ENCODE data around the gene TMEM62.

The TMEM62 gene

DNA sequence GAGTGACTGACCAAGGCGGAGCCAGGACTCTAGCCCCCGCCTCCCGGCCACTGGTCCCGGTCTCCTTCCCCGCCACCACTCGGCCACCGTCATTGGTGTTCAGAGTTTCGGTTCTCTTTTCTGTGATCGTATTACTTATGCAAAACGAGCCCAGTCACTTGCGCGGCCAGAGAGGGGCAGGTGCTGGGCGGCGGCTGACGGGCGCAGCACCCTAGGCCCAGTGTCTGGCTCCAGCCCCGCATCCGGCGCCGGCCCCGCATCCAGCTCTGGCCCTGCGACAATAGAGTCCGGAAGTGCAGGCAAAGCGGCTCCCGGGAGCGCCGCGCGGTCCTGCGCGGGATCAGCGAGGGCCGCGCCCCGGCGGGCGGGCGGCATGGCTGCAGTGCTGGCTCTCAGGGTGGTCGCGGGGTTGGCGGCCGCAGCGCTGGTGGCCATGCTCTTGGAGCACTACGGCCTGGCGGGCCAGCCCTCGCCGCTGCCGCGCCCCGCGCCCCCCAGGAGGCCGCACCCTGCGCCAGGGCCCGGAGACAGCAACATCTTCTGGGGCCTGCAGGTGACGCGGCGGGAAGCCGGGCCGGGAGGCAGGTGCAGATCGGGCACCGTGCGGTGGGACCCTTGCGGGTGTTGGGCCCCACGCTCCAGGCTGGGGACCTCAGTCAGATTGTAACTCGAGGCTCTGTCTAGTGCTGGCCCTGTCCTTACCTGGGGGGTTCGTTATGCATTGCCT, at the start of gene TMEM62:
Gene TMEM62, plus strand, starts transcription at position 157 of the 727 bp plus-strand sequence. Its CDS starts 217 bp downstream, at position 374.
- DNase-seq, result peak; percentile 19

DNA sequence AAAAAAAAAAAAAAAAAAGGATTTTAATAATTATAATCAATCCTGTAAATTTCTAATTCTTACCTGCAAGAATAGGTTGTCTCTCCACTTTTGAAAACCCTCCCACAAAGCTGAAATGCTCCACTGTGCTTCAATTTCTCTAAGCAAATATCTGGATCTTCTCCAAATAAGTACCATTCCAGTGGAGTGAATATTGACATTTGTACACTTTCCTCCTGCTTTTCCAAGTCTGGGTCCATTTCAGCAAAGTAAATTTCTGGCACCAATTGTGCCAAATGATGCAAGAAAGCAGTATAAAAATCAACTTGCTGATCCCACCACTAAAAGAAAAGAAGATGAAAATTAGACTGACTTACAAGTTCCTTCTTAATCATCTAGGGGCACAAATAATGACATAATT, 47.5 kb upstream of the TMEM62 start:
- DNase-seq, result no peak

DNA sequence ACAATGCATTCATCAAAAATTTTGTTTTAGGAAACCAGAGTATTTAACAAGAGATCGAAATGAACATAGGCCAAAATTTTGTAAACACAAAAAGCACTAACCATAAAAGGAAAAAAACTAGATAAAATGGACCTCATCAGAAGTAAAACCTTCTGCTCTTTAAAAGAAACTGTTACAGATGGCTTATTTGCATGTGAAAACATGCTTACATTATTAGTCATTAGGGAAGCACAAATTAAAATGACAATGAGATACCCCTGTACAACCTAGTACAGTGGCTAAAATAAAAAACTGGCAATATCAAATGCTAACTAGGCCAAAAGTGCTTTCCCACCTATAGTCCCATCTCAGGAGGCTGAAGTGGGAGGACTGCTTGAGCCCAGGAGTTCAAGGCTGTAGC, 46.8 kb upstream of the TMEM62 start:
- DNase-seq, result no peak

DNA sequence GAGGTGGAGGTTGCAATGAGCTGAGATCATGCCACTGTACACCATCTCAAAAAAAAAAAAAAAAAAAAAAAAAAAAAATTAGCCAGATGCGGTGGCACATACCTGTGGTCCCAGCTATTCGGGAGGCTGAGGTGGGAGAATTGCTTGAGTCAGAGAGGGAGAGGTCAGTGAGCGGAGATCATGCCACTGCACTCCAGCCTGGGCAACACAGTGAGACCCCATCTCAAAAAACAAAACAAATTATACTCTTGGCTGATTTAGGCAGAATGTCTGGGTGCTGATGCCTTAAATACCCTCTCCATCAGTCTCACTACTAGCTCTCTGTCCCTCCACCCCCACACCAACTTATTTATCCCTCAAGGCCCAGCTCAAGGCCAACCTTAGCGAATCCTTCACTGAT, 41.5 kb upstream of the TMEM62 start:
- no peak for DNase-seq

DNA sequence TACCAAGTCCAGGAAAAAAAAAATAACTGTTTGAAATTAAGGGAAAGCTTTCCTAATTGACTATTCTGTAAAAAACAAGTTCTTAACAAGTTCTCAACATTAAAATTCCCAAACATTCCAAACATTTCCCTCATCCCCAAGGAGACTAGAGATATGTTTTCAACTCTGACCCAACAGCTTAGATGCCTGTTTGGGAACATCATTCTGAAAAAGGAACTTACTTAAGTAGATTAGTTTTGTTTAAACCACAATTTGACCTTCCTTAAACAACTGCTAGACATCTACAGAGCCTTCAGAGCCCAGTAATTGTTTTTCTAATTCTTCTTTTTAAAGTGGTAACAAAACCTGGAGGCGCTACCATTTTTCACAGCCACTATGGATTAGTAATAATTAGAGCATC, 40.4 kb upstream of the TMEM62 start:
- no peak for DNase-seq

DNA sequence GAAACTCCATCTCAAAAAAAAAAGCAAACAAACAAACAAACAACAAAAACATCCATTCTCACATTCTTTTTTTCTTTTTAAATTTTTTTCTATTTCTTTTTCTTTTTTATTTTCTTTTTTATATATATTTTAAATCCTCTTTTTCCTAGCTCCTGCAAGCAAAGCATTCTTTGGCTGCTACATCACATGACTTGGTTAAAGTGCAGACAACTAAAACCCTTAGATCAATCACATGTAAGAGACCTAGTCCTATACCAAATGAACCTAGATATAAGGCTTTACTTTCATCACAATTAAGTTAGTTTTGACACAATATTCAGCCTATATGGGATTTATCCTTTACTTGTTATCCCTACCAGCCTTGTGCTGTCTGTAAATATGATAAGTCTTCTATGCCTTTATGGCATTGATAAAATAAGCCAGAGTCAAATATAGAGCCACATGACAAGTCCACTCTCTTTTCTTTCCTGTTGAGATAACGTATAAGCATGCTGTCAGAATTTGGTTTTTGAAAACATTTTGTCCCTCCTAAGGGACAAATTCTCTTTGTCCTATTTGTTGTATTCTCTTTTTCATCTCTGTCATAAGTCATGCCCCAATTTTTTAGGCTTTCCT, 38.9 kb upstream of the TMEM62 start:
- no peak for DNase-seq

DNA sequence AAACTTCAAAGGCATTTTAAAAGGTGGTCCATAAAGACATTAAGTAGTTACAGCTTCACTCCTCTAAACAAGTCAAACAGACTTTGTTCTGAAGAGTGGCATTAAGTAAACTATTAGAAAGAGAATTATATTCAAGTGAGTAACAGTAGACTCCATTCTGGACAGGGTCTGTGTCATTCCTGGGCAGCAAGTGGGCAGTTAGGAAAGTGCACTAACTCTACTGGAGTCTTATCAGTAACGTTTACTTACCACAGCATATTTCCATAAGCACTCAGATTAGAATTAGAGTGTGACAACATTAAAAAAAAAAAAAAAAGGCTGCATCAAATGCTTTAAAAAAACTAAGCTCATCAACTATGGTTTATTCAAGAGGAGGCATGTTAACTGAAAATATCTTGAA, 38.1 kb upstream of the TMEM62 start:
- DNase-seq, result no peak

DNA sequence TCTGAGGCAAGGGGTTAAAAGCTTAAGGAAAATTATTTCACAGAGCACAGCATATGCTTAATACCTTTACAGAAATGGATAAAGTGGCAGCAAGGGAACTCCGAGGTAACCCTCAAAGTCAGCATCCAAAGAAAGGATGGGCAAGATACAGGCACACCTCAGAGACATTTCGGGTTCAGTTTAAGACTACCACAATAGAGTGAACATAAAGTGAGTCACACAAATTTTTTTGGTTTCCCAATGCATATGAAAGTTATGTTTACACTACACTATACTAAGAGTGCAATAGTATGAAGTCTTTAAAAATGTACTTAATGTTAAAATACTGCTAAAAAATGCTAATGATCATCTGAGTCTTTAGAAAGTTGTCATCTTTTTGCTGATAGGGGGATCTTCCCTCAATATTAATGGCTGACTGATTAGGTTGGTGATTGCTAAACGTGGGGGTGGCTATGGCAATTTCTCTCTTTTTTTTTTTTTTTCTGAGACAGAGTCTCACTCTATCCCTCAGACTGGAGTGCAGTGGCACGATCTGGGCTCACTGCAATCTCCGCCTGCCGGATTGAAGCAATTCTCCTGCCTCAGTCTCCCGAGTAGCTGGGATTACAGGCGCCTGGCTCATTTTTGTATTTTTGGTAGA, 37.6 kb upstream of the TMEM62 start:
- DNase-seq, result no peak

DNA sequence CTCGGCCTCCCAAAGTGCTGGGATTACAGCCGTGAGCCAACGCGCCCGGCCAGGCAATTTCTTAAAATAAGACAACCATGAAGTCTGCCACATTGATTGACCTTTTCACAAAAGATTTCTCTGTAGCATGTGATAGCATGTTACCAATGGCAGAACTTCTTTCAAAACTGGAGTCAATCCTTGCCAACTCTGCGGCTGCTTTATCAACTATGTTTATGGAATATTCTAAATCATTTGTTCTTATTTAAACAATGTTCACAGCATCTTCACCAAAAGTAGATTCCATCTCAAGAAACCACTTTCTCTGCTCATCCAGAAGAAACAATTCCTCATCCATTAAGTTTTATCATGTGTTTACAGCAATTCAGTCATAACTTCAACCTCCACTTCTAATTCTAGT, 37.0 kb upstream of the TMEM62 start:
- no peak for DNase-seq

DNA sequence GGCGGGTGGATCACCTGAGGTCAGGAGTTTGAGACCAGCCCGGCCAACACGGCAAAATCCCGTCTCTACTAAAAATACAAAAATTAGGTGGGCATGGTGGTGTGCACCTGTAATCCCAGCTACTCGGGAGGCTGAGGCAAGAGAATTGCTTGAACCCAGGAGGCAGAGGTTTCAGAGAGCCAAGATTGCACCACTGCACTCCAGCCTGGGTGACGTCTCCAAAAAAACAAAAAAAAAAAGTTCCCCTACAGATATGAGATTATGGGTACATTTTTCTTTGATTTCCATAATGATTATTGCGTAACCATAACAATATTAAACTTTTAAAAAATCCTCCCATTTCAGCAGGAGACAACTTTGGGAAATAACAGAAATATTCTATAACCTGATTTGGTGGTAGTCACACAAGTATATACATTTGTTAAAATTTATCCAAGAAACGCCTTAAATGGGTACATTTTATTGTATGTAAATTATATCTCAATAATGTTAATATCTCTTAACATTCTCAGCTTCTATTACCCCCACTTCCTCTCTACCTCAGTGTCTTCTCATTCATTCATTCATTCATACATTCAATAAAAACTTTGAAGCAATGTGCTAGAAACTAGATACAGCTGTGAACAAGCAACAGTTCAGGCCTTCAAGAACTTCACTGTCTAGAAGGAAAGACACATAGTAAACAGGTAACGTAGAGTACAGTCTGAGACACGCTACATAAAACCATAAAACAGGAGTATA, 34.1 kb upstream of the TMEM62 start:
- DNase-seq, result no peak

DNA sequence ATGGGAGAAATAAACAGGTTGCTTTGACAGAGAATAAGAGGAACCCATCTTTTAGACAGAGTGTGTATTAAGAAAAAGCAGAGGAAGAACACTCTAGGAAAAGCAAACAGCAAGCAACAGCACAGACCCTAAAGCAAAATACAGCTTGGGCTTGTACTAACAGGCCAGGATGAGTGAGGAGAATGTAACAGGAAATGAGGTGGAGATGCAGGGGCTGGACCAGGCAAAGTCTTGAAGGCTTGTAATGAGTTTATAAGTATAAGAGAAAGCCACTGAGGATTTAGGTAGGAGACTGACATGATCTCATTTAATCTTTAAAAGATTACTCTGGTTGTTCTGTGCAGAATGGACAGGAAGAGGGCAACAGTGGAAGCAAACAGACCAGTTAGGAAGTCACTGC, 32.4 kb upstream of the TMEM62 start:
- no peak for DNase-seq

DNA sequence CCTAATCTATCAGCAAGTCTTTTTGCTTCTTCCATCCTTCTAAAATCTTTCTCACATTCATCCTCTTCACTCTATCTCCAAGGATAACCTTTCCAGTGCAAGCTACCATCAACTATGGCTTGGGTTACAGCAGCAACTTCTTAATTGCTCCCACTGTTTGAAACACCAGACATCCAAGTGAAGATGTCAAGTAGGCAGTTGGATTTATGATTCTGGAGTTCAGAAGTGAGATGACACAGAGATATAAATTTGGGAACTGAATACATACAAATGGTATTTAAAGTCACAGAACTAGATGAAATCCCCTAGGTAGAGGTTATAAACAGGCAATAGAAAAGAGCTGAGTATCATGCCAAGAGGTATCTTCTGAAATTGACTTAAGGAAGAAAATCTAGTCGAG, 31.2 kb upstream of the TMEM62 start:
- DNase-seq, result no peak

DNA sequence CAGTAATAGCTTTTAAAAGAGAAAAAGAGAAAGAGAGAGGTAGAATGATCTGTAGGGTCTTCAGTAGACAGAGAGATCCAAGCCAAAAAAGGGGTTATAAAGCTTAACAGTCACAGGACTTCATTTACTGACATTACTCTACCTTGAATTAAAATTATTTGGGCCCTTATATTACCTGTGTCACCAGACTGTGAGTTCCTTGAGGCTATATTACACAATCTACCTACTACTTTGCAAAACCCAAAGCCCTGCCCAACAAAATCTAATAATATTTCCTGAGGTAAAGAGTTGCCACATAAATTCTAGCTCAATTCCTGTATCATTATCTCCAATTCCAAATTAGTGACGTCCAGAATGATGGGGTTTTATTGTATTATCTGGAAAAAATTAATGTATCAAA, 29.5 kb upstream of the TMEM62 start:
- no peak for DNase-seq

DNA sequence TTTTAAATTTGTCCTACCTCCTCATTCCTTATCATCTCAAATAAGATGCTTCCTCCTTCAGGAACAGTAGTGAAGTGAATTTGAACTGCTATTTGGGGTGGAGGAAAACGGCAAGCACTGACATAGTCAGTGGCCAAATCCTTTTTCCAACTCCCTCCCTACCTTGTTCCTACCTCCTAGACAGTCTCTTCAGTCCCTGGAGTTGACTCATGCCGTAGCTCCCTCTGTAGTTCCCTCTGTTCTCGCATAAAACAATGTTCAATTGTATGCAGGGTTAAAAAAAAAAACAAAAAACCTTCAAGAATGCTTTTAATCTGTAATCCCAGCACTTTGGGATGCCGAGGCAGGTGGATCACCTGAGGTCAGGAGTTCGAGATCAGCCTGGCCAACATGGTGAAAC, 29.0 kb upstream of the TMEM62 start:
- DNase-seq, result no peak

DNA sequence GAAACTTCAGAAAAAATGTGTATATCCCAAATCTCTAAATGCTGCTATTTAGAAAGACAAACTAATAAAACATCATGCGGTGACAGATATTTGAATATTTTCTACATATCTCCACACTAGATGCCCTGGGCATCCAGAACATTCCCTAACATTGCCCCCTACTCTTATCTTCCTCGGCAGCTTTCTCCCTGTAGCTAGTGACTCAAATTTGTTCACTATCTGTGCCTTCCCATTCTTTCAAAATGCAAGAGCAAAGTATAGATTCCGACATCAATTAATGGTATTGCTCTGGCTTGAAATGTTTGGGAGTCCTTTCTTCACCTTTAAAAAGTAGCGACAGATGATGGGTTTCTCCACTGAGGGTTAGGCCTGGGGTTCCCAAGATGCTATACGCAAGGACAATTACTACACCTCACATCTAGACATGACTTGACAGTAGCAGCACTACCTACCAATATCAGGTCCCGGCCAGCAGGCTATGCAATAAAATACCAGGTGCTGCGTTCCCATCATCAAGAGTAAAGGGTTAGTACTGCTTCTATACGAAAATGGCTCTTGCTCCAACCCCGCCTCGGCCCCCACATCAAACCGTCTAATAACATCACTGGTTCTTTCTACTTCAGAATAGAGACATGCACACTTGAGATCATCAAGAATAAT, 28.2 kb upstream of the TMEM62 start:
- DNase-seq, result no peak

DNA sequence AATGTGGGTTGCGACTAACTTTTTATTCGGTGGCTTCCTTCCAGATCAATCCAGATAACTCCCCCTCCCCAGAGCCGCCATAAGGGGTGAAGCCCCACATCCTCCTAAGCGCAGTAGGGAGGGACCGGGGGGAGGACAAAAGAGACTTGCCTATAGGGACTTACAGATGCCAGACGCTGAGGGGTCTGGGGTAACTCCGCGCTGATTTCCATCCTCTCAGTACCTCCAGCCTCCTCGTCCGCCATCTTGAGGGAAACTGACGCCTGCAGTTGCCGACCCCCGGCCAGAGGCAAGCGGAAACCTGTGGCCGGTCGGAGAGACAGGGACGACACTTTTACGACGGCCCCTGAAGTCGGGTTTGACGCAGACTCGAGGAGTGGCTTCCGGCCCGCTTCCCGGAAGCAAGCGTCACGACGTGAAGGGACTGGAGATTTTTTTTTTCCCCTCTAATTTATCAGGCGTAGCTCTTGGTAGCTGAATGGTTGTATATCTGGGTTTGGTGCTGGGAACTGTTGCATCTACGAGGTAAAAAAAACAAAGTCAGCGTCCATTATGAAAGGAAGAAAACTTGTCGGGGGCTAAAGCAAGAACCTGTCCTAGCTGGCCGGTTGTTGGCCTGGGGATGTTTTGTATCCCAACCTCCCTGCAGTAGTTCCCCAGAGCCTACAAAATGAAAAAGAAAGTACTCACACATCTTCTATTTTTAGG, 27.5 kb upstream of the TMEM62 start, which contains the start of gene UBR1:
Gene UBR1, minus strand, starts transcription at position 261 of the 708 bp plus-strand sequence. Its CDS starts 16 bp downstream, at position 245.
- peak; percentile 52 for DNase-seq

DNA sequence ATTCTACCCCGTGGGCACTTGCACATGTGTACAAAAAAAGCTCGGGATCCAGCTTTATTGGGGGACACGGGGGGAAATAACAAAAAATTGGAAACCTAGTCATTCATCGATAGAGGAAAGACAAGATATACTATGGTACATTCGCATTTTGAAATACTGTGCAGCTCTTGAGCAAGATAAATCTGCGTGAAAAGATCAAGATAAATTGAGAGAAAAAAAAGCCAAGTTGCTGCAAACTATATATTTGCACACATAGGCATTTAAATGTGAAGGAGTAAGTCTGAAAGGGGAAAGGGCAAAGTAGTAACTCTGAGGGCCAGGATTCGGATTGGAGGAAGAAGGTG, 26.9 kb upstream of the TMEM62 start:
- no peak for DNase-seq

DNA sequence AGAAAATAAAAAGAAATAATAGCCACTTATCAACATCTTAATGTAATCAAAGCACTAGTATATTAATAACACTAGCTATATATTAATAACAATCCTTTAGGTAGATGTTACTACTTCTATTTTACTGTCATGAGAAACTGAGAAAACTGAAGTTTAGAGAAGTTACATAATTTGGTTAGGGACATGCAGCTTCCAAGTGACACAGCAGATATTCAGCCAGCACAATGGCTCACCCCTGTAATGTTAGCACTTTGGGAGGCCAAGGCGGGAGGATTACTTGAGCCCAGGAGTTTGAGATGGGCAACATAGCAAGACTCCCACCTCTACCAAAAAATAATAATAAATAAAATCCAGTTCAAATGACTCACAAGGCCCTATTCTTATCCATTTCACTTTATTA, 25.6 kb upstream of the TMEM62 start:
- DNase-seq, result no peak

DNA sequence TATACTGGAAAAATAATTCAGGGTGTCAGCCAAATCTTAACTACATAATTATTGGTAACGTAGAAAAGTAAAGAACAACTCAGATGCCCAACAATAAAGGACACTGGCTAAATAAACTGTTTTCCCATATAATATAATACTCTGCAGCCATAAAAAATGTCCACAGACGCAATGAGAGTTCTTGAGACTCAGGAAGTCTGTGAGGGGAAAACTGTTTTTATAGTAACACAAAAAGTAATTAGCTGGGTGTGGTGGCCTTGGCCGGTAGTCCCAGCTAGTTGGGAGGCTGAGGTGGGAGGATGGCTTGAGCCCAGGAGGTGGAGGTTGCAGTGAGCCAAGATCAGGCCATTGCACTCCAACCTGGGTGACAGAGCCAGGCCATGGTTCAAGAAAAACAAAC, 22.0 kb upstream of the TMEM62 start:
- DNase-seq, result no peak

DNA sequence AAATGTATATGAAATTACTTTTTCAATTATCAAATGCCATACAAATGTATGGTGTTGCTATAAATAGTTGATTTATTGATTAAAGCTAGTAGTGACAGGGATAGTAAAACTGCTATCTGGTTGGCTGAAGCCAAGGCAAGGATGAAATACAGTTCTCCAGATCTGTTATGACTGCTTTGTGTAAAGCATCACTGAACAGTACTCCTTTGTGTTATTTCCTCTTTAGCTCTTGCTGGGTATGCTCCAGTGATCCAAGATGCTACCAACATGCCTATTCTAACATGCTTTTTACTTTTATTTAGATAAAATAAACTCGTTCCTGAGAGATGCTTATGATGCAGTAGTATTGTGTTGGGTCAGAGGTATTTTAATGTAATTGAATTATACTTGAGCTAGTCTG, 15.1 kb upstream of the TMEM62 start:
- DNase-seq, result no peak

DNA sequence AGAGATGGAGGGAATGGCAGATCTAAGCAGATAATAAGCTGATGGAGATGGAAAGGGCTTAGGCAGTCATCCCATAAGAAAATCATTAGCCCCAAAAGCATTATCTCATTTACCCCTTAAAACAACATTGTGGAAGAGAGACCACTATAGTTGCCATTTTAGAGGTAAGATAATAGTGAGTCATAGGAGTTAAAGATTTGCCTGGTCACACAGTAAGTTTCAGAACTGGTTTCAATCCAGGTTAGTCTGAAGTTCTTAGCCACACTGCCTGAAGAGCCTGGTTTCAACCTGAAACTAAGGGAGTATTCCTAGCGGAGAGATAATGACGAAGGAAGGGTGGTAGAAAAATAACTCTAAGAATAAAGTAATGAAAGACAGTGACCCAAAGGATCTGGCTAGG, 14.6 kb upstream of the TMEM62 start:
- DNase-seq, result no peak

DNA sequence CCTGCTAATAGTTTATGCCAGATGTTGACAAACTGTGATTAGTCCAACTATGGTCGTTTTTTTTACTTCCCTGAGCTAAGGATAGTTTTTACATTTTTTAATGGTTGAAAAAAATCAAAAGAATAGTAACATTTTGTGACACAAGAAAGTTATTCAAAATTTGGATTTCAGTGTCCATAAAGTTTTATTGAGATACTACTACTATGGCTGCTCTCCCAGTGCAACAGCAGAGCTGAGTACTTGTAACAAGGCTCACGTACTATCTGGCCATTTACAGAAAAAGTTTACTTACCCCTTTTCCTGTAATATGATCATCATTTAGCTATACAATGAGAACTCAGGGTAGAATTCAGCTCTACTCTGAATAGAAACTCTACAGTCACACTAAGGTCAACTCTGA, 11.5 kb upstream of the TMEM62 start:
- no peak for DNase-seq

Data from GF-D8 (cell line).